SW480 (cell line): Measurements from ENCODE around the gene EML6.
"Not testable (repeated sequence)": the region's sequence is repeated elsewhere in the genome, so short reads cannot be mapped to it uniquely, and the experiment has no call there.

Source experiments
- DNase-seq: peaks from one replicate; pipeline ENCODE4 v3.0.0-alpha.2; 2016; ENCODE audit warnings: low spot score

Gene EML6

DNA sequence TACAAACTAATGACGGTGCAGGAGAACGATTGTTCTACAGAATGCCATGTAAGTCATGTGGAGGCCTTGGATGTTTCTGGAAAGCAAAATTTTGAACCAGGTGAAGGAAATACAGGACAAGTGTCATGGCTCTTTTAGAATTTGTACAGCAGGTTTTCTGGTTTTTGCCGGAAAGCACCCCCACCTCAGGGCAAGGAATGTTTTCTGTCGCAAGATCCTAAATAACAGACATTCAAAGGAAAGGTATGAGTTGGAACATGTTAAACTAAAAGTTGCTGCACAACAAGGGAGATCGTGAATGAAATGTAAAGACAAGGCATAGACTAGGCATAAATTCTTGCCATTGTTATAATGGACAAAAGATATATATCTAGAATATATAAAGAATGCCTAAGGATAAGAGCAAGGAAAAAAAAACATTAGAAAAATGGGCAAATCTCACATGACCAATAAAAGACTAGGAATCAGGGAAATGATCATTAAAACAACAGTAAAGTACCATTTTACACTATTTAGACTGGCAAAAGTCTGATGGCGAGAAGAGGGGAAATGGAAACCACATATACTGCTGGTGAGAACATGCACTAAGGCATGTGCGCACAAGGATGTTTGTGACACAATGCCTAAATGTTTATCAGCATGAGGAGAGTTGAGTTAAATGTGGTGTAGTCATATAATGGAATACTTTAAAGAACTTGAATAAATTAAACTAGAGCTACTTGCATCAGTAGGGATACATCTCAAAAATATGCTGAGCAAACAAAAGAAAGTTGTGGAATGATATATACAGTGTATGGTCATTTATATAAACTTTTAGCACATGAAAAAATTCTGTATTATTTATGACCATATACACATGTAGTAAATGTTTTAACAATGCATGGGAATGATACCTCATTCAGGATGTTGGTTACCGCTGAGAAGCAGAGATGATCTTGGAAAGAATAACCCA is 127.0 kb downstream of the EML6 start:
- DNase-seq, result no peak

DNA sequence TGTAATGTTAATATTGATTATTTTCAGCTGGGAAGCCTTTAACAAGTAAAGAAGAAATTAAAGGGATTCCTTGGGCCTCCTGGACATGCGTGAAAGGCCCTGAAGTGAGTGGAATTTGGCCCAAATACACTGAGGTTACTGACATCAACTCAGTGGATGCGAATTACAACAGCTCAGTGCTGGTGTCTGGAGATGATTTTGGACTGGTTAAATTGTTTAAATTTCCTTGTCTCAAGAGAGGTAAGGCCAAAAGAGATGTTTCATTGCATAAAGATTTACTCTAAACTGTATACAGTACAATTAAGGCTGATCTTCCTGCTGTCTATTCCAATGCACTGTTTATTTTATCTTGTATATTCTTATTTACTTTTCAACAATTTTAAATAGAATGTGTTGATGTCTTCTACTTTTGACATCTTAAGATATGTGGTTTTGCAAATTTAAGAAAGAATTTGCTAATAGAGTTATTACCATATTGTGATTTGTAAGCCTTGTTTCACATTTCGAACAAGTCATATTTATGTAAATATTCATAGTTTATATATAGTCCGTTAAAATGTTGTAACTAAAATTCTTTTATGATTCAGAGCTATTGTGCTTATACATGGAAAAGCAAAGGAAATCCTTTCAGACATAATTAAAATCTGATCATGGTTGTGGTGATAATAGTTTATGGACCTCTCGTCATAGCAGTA is 130.3 kb downstream of the EML6 start:
- no peak for DNase-seq

DNA sequence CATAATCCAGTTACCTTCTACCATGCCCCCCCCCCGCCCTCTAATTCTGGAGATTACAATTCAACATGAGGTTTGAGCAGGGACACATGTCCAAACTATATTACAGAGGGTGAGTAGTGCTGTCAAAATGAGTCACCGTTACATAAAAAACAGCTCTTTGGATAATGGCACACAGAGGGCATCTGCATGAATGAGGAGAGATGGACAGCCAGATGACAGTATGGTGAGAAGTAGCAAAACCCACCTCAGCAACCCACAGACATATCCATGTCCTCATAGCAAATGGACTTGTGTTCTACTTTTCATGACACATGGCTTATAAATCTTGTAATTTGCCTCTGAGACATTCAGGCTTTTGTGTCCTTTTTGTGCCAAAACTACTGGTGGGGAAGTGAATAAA is 132.0 kb downstream of the EML6 start:
- DNase-seq, result no peak

- DNase-seq, result no peak
Measured at GRCh38 chr2:54858021-54858681, 134.7 kb downstream of the EML6 start.

GRCh38 chr2:54859416-54859815 is 136.0 kb downstream of the EML6 start:
- DNase-seq, result no peak

DNA sequence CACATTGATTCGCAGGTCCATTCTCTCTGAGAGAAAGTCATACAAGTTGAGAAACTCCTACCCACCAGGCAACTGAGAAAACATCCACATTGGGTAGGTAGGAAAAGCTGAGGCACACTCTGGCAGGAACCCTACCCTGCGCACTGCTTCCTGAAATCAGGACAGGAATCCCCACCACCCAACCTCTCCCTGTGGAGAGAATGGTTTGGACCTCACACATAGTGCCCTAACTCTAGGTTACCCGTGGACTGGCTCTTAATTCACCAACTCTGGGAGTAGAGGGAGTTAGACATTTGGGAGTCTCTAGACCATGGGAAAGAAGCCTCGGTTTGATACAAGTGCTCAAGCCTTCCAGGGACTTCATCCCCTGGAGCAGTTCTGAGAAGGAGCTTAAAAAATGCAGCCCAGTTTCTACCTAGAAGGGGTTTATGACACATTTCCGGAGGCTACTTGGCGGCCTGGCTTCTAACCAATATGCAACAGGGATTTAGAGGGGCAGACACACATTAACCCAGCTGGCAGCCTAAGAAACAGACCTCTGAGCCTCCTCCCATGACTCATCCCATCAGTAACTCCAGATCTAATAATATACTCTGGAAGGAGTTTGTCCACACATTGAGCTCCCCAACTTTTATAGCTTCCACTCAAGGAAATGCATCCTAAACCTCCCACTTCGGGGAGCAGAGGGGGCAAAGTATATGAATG is 136.7 kb downstream of the EML6 start:
- no peak for DNase-seq

DNA sequence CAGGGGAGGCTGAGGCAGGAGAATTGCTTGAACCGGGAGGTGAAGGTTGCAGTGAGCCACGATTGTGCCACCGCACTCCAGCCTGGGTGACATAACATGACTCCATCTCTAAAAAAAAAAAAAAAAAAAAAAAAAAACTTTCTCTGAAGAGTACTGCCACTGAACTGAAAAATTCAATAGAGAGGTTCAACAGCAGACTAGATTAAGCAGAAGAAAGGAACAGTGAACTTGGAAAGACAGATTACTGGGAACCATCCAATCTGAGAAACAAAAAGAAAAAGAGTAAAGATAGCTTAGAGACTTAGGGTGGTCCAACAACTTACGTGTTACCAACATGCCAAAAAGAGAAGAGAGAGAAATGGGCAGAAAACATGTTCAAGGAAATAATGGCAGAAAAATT is 138.8 kb downstream of the EML6 start:
- DNase-seq, result no peak

- DNase-seq, result no peak
Measured at GRCh38 chr2:54862742-54863141, 139.3 kb downstream of the EML6 start.

GRCh38 chr2:54863660-54864059 is 140.2 kb downstream of the EML6 start:
- DNase-seq, result no peak

DNA sequence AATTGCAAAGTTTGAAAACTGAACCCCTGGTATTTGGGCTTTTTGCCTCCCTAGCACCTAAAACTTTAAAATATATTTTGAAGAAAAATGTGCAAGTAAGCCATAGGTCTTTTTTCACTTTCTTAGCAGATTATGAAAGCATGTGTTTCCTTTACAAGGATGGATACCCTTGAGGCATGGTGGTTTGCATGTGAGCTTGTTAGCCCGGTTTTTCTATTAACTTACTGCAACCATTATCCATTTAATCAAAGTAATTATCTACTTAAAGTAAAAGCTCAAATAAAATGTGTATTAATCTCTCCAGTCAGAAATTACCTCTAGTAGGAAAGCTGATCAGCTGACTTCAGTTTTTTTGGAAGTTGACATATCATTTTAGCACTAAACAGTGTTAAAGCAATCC is 140.6 kb downstream of the EML6 start:
- no peak for DNase-seq

GRCh38 chr2:54864727-54865126 is 141.3 kb downstream of the EML6 start:
- DNase-seq, result no peak

DNA sequence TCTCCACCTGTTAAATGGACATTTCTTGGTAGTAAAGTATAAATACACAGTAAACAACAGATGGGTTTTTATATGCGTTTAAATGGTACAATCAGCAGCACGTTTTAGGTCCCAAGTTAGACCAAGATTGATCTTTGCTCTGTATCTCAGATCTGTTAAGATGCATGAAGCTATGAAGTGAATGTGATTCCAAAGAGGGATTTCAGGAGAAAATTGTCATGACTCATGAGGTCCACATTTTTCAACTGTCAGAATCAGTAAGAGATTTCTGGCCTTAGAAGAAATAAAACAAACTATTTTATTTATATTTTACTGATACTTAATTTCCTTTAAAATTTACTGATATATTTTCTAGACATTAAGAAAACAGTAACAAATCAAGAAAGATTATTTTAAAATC is 142.7 kb downstream of the EML6 start:
- DNase-seq, result no peak

- DNase-seq, result no peak
Measured at GRCh38 chr2:54866868-54867267, 143.4 kb downstream of the EML6 start.

DNA sequence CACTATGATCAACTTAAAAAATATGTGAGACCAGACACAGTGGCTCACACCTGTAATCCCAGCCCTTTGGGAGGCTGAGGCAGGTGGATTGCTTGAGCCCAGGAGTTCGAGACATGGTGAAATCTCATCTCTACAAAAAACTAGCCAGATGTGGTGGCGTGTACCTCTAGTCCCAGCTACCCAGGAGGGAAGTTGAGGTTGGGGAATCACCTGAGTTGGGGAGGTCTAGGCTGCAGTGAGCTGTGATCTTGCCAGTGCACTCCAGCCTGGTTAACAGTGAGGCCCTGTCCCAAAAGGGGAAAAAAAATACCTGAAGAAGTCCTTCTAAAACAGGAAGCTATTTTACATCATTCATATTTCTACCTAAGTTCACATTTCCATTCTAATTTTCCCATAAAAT is 144.0 kb downstream of the EML6 start:
- no peak for DNase-seq

DNA sequence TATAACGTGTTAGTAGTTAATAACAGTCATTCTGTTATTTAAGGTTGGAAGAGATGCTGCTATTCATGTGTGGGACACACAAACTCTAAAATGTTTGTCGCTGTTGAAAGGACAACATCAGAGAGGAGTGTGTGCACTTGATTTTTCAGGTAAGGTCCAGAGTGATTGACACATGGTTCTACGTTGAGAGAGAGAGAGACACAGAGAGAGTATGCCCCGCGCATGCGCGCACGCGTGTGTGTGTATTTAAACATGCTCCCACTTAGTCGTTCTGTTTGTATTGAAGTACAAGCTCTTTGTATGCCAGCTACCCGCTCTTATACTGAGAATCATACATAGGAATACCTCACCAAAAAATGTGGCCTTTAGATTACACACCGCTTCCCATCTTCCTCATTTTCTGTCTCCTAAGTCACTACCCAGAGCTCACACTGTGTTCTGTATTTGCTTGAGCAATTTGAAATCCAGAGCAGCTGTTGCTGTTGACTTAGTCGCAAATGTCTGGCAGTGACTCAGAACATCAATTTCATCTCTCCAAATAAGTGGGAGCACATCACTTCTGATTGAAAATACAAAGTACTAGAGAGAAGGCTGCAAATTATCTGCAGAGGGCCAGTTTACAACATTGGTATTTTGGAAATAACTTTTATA is 148.1 kb downstream of the EML6 start:
- no peak for DNase-seq

DNA sequence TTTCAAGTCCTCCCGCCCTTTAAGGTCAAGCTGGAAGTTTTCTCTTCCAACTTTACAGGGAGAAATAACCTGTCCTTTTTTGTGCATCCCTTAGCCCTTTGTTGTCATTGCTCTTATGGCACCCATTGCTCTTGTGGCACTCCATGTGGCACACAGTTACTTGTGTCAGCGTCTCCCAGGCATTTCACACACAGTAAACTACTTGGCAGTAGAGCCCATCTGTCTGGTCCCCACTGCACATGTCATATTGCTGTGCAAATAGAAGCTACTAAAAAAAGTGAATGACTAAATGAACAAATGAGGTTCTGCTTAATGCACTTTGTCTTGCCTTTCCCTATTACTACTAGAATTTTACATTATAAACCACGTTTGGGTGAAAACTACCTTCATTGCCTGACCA is 149.3 kb downstream of the EML6 start:
- no peak for DNase-seq

GRCh38 chr2:54873236-54873635 is 149.8 kb downstream of the EML6 start:
- not testable (repeated sequence) for DNase-seq

DNA sequence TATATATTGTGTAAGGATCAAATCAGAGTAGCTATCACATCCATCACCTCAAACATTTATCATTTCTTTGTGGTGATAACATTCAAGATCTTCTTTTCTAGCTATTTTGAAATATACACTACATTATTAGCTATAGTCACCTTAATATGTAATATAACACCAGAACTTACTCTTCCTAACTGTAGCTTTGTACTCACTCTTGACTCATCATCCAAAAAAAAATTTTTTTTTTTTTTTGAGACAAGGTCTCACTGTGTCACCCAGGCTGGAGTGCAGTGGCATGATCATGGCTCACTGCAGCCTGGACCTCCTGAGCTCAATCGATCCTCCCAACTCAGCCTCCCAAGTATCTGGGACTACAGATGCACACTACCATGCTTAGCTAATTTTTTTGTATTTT is 153.3 kb downstream of the EML6 start:
- no peak for DNase-seq

DNA sequence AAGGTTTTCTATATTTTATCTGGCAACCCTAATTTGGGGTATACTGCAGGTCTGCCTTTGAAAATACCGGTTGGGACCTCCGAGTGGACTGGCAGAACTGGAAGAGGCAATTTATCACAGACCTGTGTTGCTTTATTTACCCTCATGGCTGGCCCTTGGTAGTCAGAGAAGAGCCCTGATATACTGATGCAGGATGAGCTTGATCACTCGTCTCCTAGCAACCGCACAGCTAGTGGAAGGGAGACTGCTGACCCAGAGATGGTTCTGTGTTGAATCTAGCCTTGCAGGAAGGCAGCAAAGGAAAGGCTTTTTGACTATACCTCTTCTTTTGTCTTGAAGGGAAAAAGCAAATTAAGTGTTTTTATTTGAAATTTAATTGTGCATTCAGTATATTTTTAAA is 154.7 kb downstream of the EML6 start:
- DNase-seq, result no peak

DNA sequence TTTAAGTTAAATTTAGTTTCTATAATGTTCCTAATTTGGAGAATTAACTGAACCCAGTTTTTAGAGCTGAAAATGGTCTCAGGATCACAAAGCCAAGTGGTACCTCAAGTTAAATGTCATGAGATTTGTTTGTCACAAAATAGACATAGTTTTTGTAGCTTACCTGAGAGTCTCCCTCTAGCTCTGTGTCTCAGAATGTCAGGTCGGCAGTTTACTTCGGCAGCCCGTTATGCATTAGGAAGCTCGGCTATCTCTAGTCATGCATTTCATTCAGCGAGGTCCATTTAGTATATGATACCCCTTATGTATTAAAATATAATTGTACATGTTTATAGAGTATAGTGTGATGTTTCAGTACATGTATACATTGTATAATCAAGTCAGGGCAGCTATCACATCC is 155.6 kb downstream of the EML6 start:
- DNase-seq, result no peak

DNA sequence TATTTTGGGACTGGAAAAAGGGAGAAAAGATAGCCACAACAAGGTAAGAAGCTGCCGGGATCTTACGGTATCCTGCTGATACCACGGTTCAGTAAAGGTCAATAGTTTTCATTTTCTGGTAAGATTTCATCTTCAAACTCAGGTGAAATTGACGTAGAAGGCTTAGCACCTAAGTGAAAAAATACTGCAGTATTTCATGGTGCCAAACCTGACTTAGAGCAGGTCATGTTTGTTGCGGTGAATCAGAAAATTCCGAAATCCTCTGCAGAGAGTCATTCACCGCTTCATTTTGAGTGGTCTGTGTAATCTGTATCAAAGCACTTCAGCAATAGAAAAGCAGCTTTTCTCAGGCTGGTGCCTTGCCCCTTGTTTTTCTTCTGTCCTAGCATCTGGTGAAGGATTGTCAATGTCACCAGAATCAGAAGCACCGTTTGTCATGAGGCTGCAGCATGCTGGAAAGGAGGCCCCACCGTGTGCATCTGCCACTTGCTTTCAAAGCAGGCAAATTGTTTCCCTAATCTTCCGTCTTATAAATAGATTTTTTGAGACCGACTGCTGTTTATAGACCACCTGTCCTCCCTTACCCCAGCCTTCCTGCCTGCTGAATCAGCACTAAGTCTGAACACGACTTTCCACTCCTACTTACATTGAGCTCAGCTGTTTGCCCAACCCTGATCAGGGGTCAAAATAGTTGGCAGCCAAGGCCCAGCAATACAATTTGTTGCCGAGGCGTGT is 156.3 kb downstream of the EML6 start:
- no peak for DNase-seq
